HG03039 (cell line): ENCODE measurements around the gene GOLGA8J.
"Not testable (repeated sequence)": the region's sequence is repeated elsewhere in the genome, so short reads cannot be mapped to it uniquely, and the experiment has no call there.

Source experiments
- ATAC-seq: cut with Tn5 transposase; IDR thresholded peaks from one replicate; pipeline ENCODE4 v1.9.1; 2021; ENCODE audit warnings: mild to moderate bottlenecking, moderate library complexity; ENCODE audit not compliant: unreplicated experiment

GOLGA8J gene, protein sequence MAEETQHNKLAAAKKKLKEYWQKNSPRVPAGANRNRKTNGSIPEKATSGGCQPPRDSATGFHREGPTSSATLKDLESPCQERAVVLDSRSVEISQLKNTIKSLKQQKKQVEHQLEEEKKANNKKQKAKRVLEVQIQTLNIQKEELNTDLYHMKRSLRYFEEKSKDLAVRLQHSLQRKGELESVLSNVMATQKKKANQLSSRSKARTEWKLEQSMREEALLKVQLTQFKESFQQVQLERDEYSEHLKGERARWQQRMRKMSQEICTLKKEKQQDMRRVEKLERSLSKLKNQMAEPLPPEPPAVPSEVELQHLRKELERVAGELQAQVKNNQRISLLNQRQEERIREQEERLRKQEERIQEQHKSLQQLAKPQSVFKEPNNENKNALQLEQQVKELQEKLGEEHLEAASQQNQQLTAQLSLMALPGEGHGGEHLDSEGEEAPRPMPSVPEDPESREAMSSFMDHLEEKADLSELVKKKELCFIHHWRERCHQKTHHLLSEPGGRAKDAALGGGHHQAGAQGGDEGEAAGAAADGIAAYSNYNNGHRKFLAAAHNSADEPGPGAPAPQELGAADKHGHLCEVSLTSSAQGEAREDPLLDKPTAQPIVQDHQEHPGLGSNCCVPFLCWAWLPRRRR

DNA sequence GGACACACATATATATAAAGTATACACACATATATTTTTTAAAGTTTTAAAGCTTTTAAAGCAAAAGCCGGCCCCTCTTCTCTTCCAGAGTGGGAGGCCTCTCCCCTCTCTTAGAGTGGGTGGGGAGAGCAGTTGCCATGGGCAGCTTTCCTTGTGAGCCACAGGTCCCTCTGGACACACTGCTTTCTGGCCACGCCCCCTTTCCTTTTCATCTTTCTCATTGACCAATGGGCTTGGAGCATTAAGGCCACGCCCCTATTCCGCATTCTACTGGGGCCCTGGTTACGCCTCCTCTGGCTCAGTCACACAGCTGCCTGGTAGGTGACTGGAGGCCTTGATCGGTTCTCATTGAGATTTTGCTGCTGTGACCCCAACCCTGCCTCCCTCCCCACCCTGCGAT is at the start of gene GOLGA8J:
Gene GOLGA8J, plus strand, starts transcription at position 301 of the 400 bp plus-strand sequence. Its CDS starts 98 bp downstream, at position 399.
- ATAC-seq = not testable (repeated sequence)

DNA sequence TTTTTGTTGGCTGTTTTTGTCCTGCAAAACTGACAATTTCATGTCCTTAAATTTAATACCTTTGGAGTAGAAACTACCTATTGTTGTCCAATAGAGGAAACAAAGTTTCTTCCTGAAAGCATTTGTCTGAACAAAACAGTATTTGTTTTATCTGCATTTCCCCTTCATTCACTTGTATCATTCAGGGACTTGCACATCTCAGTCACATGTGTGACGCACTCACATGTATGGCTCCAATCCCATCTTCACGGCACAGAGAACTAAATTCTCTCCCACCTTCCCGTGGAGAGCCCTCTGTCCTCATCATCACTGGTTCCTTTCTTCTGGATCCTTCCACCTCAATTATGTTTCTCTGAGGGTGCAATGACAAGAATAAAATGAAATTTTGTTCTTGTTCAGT is 49.5 kb upstream of the GOLGA8J start:
- ATAC-seq = no peak

DNA sequence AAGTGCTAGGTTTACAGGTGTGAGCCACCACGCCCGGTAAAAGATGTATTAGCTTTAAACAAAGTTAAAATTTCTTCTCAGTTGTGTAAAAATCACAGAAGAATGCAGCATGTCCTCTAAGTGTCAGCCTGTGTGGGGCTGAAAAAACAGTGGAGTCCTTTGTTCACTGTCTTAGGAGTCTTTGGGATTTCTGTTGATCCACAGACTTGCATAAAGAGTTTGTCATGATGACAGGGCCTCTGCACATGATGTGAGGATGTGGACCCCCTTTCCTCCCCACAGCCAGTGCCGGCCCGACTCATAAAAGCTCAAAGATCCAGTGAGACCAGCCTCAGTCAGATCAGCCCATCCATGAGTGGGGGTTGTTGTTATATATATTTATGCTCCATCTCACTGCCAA is 49.0 kb upstream of the GOLGA8J start:
- no peak for ATAC-seq

DNA sequence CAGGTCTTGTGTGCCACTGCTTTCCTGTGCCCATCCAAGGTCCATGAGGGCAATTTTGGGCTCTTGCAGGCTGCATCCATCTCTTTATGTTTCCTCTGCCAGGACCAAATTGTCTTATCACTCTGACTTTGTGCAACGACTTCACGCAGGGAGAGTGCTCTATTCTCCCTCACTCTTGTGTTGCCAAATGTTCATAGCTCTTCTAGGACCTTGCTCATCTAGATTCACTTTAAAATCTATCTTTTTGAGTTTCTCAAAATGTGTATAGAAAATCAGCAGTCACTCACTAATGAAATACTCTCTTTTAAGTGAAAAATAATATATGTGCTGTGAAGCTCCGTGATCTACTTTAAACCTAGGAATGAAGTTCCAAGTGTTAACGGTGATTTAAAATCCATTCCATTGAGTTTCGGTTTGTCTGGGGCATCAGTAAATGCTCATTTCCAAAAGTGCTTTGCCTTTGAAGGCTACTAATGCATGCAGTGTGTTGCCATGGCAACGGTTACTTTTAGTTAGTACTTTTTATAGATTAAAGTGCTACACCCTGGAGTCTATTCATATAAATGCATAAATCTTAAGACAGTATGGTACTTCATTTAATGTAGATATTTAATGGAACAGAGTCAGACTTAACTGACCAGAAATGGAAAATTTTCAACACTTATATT is 46.6 kb upstream of the GOLGA8J start:
- ATAC-seq = no peak

DNA sequence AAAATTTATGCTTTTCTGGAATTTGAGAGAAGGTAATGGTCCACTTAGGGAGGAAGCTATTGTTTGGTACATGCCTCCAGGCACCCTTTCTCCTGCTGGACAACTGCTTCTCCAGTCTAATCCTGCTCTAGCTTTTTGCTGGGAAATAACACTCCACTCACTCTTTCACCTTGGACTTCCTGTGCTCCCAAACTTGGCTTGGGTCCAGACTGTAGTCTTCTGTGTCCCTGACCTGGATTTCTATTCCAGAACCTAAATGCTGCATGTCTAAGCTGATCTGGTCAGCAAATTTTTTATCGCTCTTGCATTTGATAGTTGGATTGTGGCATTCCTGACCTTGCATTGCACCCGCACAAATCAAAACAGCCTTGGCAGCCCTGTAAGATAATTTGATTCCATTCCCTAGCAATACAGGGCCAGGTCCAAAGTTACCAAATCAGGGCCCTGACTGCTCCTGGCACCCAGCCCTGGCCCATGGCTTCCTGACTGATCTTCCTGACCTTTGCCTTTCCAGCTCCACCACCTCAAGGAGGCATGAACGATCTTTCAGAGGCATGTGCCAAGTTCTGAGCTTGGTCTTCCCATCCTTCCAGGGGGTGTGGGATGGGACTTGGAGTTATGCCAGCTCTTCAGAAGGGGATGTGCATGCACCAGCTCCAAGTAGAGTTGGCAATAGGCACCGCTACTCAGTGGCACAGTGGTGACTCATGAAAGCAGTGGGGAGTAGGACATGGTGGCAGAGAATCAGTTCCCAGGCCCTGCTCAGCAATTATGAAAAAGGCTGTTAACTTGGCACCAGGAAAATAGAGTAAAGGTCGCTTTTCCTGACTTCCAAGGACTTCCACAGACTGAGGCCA is 43.9 kb upstream of the GOLGA8J start:
- ATAC-seq = no peak

DNA sequence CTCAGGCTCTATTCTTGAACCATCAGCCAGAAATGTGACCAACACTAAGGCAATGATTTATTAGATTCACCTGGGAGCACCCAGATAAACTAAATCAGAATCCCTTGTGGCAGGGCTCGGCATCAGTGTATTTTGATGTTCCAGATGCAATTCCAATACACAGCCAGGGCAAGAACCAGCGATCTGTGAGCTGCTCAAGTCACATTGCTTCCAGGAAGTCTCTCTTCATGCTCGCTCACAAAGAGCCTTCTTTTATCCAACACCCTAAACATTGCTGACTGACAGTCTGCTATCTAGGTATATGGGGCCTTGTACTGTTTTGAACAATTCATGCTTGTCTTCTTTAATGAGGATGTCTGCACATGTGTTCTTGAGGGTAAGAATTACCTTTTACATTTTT is 40.9 kb upstream of the GOLGA8J start:
- ATAC-seq = no peak

DNA sequence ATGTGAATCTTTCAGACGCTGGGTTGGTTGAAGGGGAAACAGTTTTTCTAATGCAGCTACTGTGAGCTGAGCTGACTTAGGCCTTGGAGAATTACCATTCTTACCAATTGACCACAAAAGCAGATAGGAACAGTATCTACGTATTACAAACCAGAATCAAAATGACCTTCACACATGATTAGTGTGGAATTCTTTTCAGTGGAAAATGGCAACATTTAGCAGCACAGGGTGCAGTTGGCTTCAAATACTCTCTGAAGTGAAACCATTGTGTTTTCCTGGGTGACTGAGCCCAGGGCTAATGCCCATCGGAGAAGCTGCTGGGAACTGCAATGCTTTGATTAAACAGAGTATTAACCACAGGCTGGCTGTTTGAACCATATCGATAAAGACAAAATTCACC is 40.2 kb upstream of the GOLGA8J start:
- no peak for ATAC-seq

DNA sequence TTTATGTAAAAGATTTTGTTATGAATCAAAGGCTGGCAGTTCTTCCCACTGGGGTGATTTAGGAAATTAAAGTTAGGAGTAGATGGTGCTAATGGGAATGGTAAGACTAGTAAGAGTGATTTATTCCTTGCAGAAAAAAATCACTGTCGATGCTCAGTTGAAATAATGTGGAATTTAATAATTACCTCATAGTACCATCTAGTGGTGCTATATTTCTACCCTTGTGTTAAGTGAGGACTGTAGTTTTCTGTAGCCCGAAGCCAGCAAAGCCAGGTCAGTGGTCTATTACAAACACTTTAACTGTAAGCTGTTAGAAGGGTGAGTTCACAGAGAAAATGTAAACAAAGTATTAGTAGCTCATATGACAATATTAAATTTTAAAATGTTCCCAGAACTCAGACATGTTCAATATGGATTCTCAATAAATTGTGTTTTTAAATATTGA is 39.5 kb upstream of the GOLGA8J start:
- no peak for ATAC-seq

DNA sequence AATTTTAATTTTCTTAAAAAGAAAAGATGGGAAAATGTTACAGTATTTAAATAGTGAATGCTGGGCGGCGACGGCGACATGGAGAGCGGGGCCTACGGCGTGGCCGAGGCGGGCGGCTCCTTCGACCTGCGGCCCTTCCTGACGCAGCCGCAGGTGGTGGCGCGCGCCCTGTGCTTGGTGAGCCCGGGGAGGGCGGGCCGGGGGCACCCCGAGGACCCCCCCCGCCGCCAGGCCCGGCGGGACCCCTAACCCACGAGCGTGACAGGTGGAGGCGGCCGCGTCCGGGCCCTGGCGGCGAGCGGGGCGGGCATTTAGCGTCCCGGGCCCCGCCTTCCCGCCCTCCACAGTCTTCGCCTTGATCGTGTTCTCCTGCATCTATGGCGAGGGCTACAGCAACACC is 38.4 kb upstream of the GOLGA8J start:
- ATAC-seq = no peak

DNA sequence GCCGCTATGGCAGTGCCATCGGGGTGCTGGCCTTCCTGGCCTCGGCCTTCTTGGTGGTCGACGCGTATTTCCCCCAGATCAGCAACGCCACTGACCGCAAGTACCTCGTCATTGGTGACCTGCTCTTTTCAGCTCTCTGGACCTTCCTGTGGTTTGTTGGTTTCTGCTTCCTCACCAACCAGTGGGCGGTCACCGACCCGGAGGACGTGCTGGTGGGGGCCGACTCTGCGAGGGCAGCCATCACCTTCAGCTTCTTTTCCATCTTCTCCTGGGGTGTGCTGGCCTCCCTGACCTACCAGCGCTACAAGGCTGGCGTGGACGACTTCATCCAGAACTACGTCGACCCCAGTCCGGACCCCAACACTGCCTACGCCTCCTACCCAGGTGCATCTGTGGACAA is 37.9 kb upstream of the GOLGA8J start:
- not testable (repeated sequence) for ATAC-seq

DNA sequence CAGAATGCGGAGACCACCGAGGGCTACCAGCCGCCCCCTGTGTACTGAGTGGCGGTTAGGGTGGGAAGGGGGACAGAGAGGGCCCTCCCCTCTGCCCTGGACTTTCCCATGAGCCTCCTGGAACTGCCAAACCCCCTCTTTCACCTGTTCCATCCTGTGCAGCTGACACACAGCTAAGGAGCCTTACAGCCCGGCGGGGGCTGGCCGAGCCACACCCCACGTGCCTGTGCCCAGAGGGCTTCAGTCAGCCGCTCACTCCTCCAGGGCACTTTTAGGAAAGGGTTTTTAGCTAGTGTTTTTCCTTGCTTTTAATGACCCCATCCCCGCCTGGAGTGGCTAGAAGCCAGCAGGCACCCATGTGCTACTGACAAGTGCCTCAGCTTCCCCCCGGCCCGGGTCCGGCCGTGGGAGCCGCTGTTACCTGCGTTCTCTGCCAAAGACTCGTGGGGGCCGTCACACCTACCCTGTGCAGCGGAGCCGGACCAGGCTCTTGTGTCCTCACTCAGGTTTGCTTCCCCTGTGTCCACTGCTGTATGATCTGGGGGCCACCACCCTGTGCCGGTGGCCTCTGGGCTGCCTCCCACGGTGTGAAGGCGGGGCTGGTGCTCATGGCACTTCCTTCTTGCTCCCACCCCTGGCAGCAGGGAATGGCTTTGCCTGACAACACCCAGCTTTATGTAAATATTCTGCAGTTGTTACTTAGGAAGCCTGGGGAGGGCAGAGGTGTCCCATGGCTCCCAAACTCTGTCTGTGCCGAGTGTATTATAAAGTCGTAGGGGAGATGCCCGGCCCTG is 37.3 kb upstream of the GOLGA8J start:
- not testable (repeated sequence) for ATAC-seq

DNA sequence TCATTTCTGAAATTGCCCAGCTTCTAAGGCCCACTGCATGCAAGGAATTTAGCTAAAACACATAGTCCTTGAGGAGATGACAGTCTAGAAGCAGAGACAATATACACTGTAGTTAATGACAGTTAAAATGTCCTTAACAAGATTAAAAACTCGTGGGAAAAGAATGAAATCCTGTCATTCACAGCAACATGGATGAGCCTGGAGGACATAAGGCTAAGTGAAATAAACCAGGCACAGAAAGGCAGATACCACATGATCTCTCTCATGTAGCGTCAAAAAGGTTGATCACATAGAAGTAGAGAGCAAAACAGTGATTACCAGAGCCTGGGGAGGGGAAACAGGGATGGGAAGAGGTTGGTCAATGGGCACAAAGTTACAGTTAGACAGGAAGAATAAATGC is 36.3 kb upstream of the GOLGA8J start:
- ATAC-seq = no peak

DNA sequence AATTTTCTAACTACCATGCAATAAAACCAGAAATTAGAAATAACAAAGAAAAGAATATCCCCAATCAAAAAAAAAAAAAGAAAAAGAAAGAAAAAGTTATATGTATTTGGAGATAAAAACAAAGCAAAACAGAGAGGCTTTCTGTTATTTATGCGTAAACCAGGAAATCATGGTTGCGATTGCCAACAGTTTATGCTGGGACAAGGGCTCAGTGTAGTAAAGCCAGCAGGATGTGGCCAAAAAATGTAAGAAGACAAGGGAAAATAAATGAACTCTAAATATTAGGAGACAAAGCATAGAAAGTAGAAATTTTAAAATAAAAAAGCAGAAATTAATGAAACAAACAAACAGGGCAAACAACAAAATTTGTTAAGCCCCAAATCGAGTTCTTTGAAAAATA is 27.2 kb upstream of the GOLGA8J start:
- no peak for ATAC-seq

DNA sequence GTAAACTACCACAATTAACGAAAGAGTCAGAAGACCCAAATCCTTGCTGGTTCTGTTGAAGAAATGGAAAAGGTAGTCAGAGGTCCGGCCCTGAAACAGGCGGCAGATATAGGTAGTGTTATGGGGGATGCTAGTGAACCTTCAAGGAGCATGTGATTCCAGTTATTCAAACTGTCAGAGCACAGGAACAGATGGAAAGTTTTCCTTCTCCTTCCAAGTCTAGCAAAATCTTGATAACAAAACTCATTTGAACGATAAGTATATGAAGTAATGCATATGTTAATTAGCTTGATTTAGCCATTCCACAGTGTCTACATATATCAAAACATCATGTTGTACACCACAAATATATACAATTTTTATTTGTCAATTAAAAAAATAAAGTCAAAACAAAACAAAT is 26.6 kb upstream of the GOLGA8J start:
- no peak for ATAC-seq

DNA sequence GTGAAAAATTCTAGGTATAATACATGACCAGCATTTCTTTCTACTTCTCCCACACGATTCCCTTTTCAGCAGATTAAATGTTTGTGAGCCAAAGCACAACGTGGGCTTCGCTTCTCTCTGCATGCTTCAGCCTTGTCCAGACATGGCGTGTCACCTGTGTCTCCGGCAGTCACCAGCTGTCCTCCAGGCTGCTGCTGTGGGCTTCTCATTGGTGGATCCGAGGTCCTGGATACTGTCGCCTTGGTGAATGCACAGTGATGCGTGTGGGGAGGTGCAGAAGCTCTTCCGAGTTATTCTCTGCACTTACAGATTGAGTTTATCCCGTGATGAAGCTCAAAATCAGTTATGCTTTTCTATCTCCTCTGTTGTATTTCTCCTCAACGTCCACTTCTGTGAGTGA is 23.0 kb upstream of the GOLGA8J start:
- no peak for ATAC-seq

DNA sequence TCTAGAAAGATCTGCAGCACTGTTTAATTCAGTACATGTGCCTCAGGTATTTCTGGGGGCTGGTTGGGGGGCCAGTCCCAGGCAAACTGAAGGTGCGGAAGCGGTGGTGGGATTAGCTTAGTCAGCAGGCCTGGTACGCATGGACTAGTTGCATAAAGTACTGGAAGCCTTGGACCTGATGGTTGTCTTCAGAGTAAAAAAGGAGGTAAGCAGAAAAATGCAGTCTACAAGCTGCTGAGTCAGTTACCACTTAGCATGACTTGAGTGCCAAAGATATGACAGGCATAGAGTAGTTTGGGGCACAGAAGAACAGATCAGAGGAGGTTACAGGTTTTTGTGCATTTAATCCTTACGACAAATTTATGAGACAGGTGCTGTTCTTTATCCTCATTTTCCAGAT is 19.9 kb upstream of the GOLGA8J start:
- no peak for ATAC-seq

DNA sequence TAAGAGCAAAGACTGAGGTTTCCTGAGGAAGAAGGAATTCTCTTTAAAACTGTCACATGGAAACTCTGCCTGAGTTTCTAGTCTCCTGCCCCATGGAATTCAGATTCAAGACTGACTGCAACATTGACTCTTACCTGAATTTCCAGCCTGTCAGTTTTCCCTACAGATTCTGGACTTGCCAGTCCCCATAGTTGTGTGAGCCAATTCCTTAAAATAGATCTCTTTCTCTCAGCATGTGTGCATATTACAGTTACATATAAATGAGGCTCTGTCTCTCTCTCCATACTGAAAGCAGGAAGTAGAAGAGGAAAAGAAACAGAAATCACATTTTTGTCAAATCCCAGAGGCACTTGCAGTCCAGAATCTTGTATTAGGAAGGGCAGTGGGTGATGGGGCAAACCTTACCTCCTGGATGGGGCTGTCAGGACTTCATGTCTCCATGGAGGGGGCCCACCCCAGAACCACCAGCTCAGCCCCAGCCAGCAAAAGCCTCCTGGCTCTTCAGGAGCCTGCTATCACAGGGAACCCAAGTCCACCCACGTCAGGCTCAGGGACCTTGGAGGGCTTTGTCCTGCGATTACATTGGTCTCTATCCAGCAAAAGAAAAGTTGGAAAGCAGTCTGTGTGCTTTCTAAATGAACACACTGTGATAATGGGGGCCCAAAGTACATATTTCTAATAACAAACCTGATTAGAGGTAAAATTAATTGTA is 18.8 kb upstream of the GOLGA8J start:
- no peak for ATAC-seq

DNA sequence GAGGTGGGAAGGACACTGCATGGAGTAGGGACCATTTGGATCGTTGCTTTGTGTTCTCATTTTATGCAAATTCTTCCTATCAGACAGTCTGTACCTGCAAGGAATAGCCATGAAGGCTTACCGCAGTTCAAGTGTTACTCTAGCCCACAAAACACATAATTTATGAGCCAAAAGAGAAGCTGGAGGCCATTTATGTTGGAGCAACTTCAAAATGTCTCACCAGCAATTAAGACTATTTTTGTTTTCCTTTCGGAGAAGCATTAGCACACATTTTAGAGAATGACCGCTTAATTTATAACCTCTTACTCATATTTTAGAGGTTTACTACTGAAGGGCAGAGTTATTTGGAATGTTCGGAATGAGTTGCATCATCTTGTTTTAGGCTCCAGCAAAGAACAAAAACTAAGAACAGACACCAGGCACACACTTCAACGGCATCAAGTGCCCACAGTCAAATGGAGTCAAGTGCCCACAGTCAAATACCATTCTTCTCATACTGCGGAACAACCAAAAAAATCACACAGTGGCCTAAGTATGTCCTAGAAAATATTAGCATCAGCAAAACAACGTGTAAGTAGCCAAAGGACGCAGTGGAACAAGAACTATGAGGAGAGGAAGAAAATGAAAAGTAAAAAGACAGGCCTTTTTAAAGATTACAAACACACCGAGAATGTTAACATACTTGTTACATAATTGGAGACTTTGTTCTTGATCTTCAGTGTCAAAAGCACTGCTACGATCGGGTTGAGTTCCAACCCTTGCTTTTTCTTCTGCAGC is 17.5 kb upstream of the GOLGA8J start:
- no peak for ATAC-seq

DNA sequence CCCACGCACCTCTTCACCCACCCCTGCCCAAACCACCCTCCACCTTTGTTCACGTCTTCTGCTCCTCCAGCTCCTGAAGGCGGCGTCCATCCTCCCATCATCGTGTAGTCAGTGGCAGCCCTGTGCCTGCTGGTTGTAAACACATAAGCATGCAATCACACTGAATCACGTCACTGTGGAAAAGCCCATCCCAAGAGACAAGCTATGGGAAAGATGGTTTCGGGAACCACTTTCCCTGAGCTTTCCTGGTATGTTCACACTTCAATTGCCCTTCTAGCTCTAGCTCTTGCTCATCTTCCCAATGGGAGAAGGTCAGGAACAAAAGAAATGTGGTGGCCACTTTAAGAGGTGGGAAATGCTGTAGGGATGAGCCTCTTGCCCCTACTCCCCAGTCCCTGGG is 14.4 kb upstream of the GOLGA8J start:
- no peak for ATAC-seq
